GM20431 (cell line): ENCODE data around the gene CSMD2.

Source experiments
- in situ Hi-C: fragments of 300-500 bp; cut with MseI, MboI; formaldehyde crosslinking; loops from one replicate; pipeline ENCODE4 v1.15.0; 2020; ENCODE audit warnings: low sequenced_read_pairs; ENCODE audit not compliant: unreplicated experiment

The CSMD2 gene

GRCh38 chr1:33712186-33712585, 452.8 kb downstream of the CSMD2 start:
- in situ Hi-C loops, result no loop called here

GRCh38 chr1:33711511-33711910, 453.5 kb downstream of the CSMD2 start:
- in situ Hi-C loops, result no loop called here

- in situ Hi-C loops, result no loop called here
These were observed 454.1 kb downstream of the CSMD2 start for GRCh38 chr1:33710967-33711366.

- in situ Hi-C loops, result no loop called here
These were observed 455.0 kb downstream of the CSMD2 start for GRCh38 chr1:33709783-33710718.

GRCh38 chr1:33709174-33709782, 455.8 kb downstream of the CSMD2 start:
- in situ Hi-C loops, result no loop called here

- in situ Hi-C loops, result no loop called here
These were observed 458.3 kb downstream of the CSMD2 start for GRCh38 chr1:33706634-33707255.

- in situ Hi-C loops, result no loop called here
These were observed 461.6 kb downstream of the CSMD2 start for GRCh38 chr1:33703464-33703863.

- in situ Hi-C loops, result no loop called here
These were observed 466.5 kb downstream of the CSMD2 start for GRCh38 chr1:33698361-33699035.

GRCh38 chr1:33697816-33698215, 467.2 kb downstream of the CSMD2 start:
- in situ Hi-C loops, result no loop called here

- in situ Hi-C loops, result no loop called here
These were observed 468.1 kb downstream of the CSMD2 start for GRCh38 chr1:33696962-33697361.

GRCh38 chr1:33696311-33696710, 468.7 kb downstream of the CSMD2 start:
- in situ Hi-C loops, result no loop called here

- in situ Hi-C loops, result no loop called here
These were observed 472.5 kb downstream of the CSMD2 start for GRCh38 chr1:33692206-33693188.

GRCh38 chr1:33687000-33687399, 478.0 kb downstream of the CSMD2 start:
- in situ Hi-C loops, result no loop called here

- in situ Hi-C loops, result no loop called here
These were observed 478.5 kb downstream of the CSMD2 start for GRCh38 chr1:33686551-33686950.

GRCh38 chr1:33685256-33685655, 479.8 kb downstream of the CSMD2 start:
- in situ Hi-C loops, result no loop called here

- in situ Hi-C loops, result no loop called here
These were observed 480.4 kb downstream of the CSMD2 start for GRCh38 chr1:33684396-33685179.

GRCh38 chr1:33683913-33684312, 481.1 kb downstream of the CSMD2 start:
- in situ Hi-C loops, result no loop called here

GRCh38 chr1:33682371-33682770, 482.7 kb downstream of the CSMD2 start:
- in situ Hi-C loops, result no loop called here
